Sigmoid colon (tissue), 7 donors: Measurements from ENCODE around the gene PRPH. TPM values are rescaled to one million over a fixed set of nuclear protein-coding genes. Genes with fewer than 3 reads are reported as not detected.

ENCODE experiments used
- DNase-seq: peaks from one replicate; pipeline ENCODE4 v3.0.0-alpha.2; 2019
- H3K27ac ChIP-seq, 4 donors: fragments of 200-600 bp; sonication (generic); one replicate each; pipeline ENCODE4 v1.5.1; 2016 to 2019; ENCODE audit warnings: mild to moderate bottlenecking in 1 of 4
- H3K27me3 ChIP-seq, 3 donors: fragments of 200-600 bp; sonication (generic); one replicate each; pipeline ENCODE4 v1.5.1; 2019; ENCODE audit warnings: mild to moderate bottlenecking in 1 of 3
- H3K36me3 ChIP-seq, 4 donors: fragments of 200-600 bp; sonication (generic); one replicate each; pipeline ENCODE4 v1.5.1; 2016 to 2019
- H3K4me1 ChIP-seq, 4 donors: fragments of 200-600 bp; sonication (generic); one replicate each; pipeline ENCODE4 v1.5.1; 2017 to 2019
- H3K4me3 ChIP-seq, 4 donors: fragments of 200-600 bp; sonication (generic); one replicate each; pipeline ENCODE4 v1.5.1; 2017 to 2019; ENCODE audit warnings: mild to moderate bottlenecking in 2 of 4, moderate library complexity in 1 of 4
- H3K9me3 ChIP-seq, 4 donors: fragments of 200-600 bp in 3 of 4; sonication (generic) in 3 of 4; one replicate each; pipeline versions ENCODE4 v1.5.1 to v1.6.1; 2013 to 2019
- CTCF ChIP-seq, 4 experiments: fragments of 450-650 bp in 3 of 4; fragments of 200-600 bp in 1 of 4; IDR thresholded peaks; one replicate each; pipeline ENCODE4 v1.5.1; 2016 to 2019; ENCODE audit warnings: antibody characterized with exemption in 4 of 4, mild to moderate bottlenecking in 3 of 4, moderate library complexity in 2 of 4
- POLR2A ChIP-seq, 2 donors: fragments of 450-650 bp; IDR thresholded peaks; one replicate each; pipeline ENCODE4 v1.6.1; 2016; ENCODE audit warnings: antibody characterized with exemption in 2 of 2, mild to moderate bottlenecking in 2 of 2, moderate library complexity in 2 of 2
- WGBS, 2 donors: extraction: QIAGEN DNeasy Blood & Tissue Kit; methylation state at CpG; one replicate each; pipeline ENCODE4 v1.1.7; 2013; 5-methylcytosine and 5-hydroxymethylcytosine counted together
- intact Hi-C: fragments of 100-400 bp; cut with DNase I; formaldehyde crosslinking; loops from one replicate; pipeline ENCODE4 v1.15.1; 2023
- polyA plus RNA-seq, 3 donors: library from polyadenylated mRNA; stranded (reverse); fragments of 200-250 nt; gene quantifications; one replicate each; pipeline ENCODE4 v1.2.3, GENCODE V29; 2013
- total RNA-seq, 4 donors: library from RNA; depleted of rRNA; stranded (reverse); fragments of >200 nt; gene quantifications; one replicate each; pipeline ENCODE4 v1.1.0, GENCODE V29; 2016
- donor health status: healthy with polysubstance abuse.
- donor health status: Bipolar disorder and iron deficiency.
- donor health status: healthy.

PRPH gene
- total and polyA plus RNA-seq, 7 donors: 0.46 to 56.2 (median 31.8) TPM

- H3K27me3 ChIP-seq: peaks cover 44 to 100% (median 95%) of the 10 kb centered on the region in 3 donors
- peak overlapping the region in 3 of 4 donors; percentile 8 to 45 (median 43) for H3K4me3 ChIP-seq
- DNase-seq: peak; percentile 86
- no peak overlapping the region for H3K27ac ChIP-seq
- intact Hi-C loops: no loop called here
- TF ChIP-seq POLR2A (IDR thresholded peaks at IDR 0.05) (no peak), CTCF (IDR thresholded peaks at IDR 0.05) (peak; percentile 70 to 94 (median 74))
- 6 to 10% methylated on average over 37 of the region's 37 CpGs for WGBS, 2 donors
- H3K4me1 ChIP-seq: peaks cover 0 to 47% (median 46%) of the 10 kb centered on the region in 4 donors
- no peaks in the 10 kb centered on the region for H3K9me3 ChIP-seq
- no peaks in the 10 kb centered on the region for H3K36me3 ChIP-seq
Observed at GRCh38 chr12:49347311-49348193, 52.6 kb downstream of the PRPH start.

Other genes with a start within 250 kb of the PRPH start
- gene KMT2D, start 234.4 kb upstream of the PRPH start, total RNA-seq: 10 to 100 TPM; 18.2 to 52.9 (median 30.6) TPM
- 10 to 100 TPM in 2 of 3 donors, 1 to 10 TPM in 1; 1.8 to 61.8 (median 10.2) TPM for gene KMT2D, start 234.4 kb upstream of the PRPH start, polyA plus RNA-seq
- gene RHEBL1, start 225.2 kb upstream of the PRPH start, total RNA-seq: under 1 TPM in 1 of 4 donors, not detected in 3; 0.36 TPM
- 1 to 10 TPM in 1 of 3 donors, not detected in 2; 2.2 TPM for gene RHEBL1, start 225.2 kb upstream of the PRPH start, polyA plus RNA-seq
- under 1 TPM in 2 of 4 donors, not detected in 2; 0.14 to 0.83 TPM for gene DHH, start 200.3 kb upstream of the PRPH start, total RNA-seq
- gene DHH, start 200.3 kb upstream of the PRPH start, polyA plus RNA-seq: under 1 TPM in 1 of 3 donors, not detected in 2; 0.63 TPM
- gene LMBR1L, start 184.3 kb upstream of the PRPH start, total RNA-seq: 10 to 100 TPM; 34.6 to 82.3 (median 51.5) TPM
- 10 to 100 TPM in 2 of 3 donors, 1 to 10 TPM in 1; 7.8 to 41.4 (median 10.2) TPM for gene LMBR1L, start 184.3 kb upstream of the PRPH start, polyA plus RNA-seq
- 100 to 1,000 TPM; 651 to 712 (median 682) TPM for gene TUBA1B, start 163.8 kb upstream of the PRPH start, total RNA-seq
- gene TUBA1B, start 163.8 kb upstream of the PRPH start, polyA plus RNA-seq: 1,000 to 10,000 TPM in 1 of 3 donors, 100 to 1,000 TPM in 2; 482 to 1,083 (median 767) TPM
- 100 to 1,000 TPM; 614 to 677 (median 635) TPM for gene TUBA1A, start 106.1 kb upstream of the PRPH start, total RNA-seq
- gene TUBA1A, start 106.1 kb upstream of the PRPH start, polyA plus RNA-seq: 100 to 1,000 TPM in 1 of 3 donors, 10 to 100 TPM in 2; 20.1 to 129 (median 41.4) TPM
- gene TUBA1C, start 30.1 kb upstream of the PRPH start, total RNA-seq: 100 to 1,000 TPM in 1 of 4 donors, 10 to 100 TPM in 3; 54.8 to 108 (median 87.2) TPM
- 100 to 1,000 TPM; 411 to 694 (median 519) TPM for gene TUBA1C, start 30.1 kb upstream of the PRPH start, polyA plus RNA-seq
- under 1 TPM in 1 of 4 donors, not detected in 3; 0.36 TPM for gene TROAP, start 28.1 kb downstream of the PRPH start, total RNA-seq
- gene TROAP, start 28.1 kb downstream of the PRPH start, polyA plus RNA-seq: 10 to 100 TPM in 1 of 3 donors, 1 to 10 TPM in 2; 4.8 to 25.7 (median 5.1) TPM
- not detected for gene C1QL4, start 42.0 kb downstream of the PRPH start, total RNA-seq
- under 1 TPM in 1 of 3 donors, not detected in 2; 0.03 TPM for gene C1QL4, start 42.0 kb downstream of the PRPH start, polyA plus RNA-seq
- gene DNAJC22, start 51.7 kb downstream of the PRPH start, total RNA-seq: under 1 TPM in 3 of 4 donors, not detected in 1; under 0.01 to 0.28 (median 0.16) TPM
- 10 to 100 TPM in 1 of 3 donors, 1 to 10 TPM in 2; 4.6 to 12.8 (median 7.8) TPM for gene DNAJC22, start 51.7 kb downstream of the PRPH start, polyA plus RNA-seq
- gene SPATS2, start 72.3 kb downstream of the PRPH start, total RNA-seq: 10 to 100 TPM; 10.3 to 32.1 (median 13.4) TPM
- gene SPATS2, start 72.3 kb downstream of the PRPH start, polyA plus RNA-seq: 10 to 100 TPM in 2 of 3 donors, 1 to 10 TPM in 1; 6.9 to 13.8 (median 11.0) TPM
- gene KCNH3, start 243.9 kb downstream of the PRPH start, total RNA-seq: under 1 TPM in 2 of 4 donors, not detected in 2; 0.14 to 0.83 TPM
- gene KCNH3, start 243.9 kb downstream of the PRPH start, polyA plus RNA-seq: under 1 TPM in 1 of 3 donors, not detected in 2; 0.36 TPM